SHP77 treated with DMSO at 0.1 percent for 48 hours (cell line): ENCODE measurements around the gene OCA2.

Experiments used
- DNase-seq: peaks from one replicate; lab custom pipeline; 2025; lab: John Stamatoyannopoulos, UW

Gene OCA2

GRCh38 chr15:27936164-27936563 is 163.0 kb downstream of the OCA2 start:
- no peak for DNase-seq

GRCh38 chr15:27935328-27935727 is 163.8 kb downstream of the OCA2 start:
- no peak for DNase-seq

GRCh38 chr15:27934782-27935181 is 164.3 kb downstream of the OCA2 start:
- no peak for DNase-seq

GRCh38 chr15:27933562-27933961 is 165.6 kb downstream of the OCA2 start:
- DNase-seq = no peak

GRCh38 chr15:27932600-27932999 is 166.5 kb downstream of the OCA2 start:
- no peak for DNase-seq

GRCh38 chr15:27928386-27928785 is 170.7 kb downstream of the OCA2 start:
- no peak for DNase-seq

- DNase-seq = no peak
These were observed 186.8 kb downstream of the OCA2 start for GRCh38 chr15:27912283-27912682.

- no peak for DNase-seq
These were observed 192.3 kb downstream of the OCA2 start for GRCh38 chr15:27906802-27907201.

- no peak for DNase-seq
These were observed 195.7 kb downstream of the OCA2 start for GRCh38 chr15:27903405-27903804.

- no peak for DNase-seq
These were observed 196.3 kb downstream of the OCA2 start for GRCh38 chr15:27902680-27903385.

GRCh38 chr15:27899583-27900285 is 199.4 kb downstream of the OCA2 start:
- DNase-seq = no peak

- DNase-seq = no peak
These were observed 201.6 kb downstream of the OCA2 start for GRCh38 chr15:27897481-27897880.

GRCh38 chr15:27894645-27895044 is 204.5 kb downstream of the OCA2 start:
- DNase-seq = no peak

GRCh38 chr15:27889258-27889657 is 209.9 kb downstream of the OCA2 start:
- DNase-seq = no peak

GRCh38 chr15:27885201-27885600 is 213.9 kb downstream of the OCA2 start:
- DNase-seq = no peak

- DNase-seq = no peak
These were observed 214.4 kb downstream of the OCA2 start for GRCh38 chr15:27884726-27885125.

GRCh38 chr15:27878841-27879240 is 220.3 kb downstream of the OCA2 start:
- no peak for DNase-seq

GRCh38 chr15:27873828-27874227 is 225.3 kb downstream of the OCA2 start:
- no peak for DNase-seq

- no peak for DNase-seq
These were observed 226.1 kb downstream of the OCA2 start for GRCh38 chr15:27873039-27873438.

GRCh38 chr15:27872355-27872754 is 226.8 kb downstream of the OCA2 start:
- no peak for DNase-seq

- no peak for DNase-seq
These were observed 227.2 kb downstream of the OCA2 start for GRCh38 chr15:27871902-27872260.

GRCh38 chr15:27871078-27871901 is 227.8 kb downstream of the OCA2 start:
- DNase-seq = no peak

GRCh38 chr15:27870320-27870719 is 228.8 kb downstream of the OCA2 start:
- no peak for DNase-seq
